IPS DF 6.9 (cell line): ENCODE data around the gene PTCH1.
A peak's percentile ranks its signal among the peaks of the same experiment; 100 is the strongest.

Experiments used
- DNase-seq: peaks from one replicate; pipeline ENCODE4 v3.0.0-alpha.2; 2013; ENCODE audit warnings: low read depth, low spot score
- H3K27ac ChIP-seq: one replicate; pipeline ENCODE4 v1.5.1; 2013; ENCODE audit warnings: low read length, control low read depth
- H3K27me3 ChIP-seq: 2 replicates; pipeline ENCODE4 v1.6.1; 2013; ENCODE audit warnings: mild to moderate bottlenecking, low read length; ENCODE audit not compliant: control insufficient read depth, insufficient read depth
- H3K36me3 ChIP-seq: 2 replicates; pipeline ENCODE4 v1.6.1; 2013; ENCODE audit warnings: low read length; ENCODE audit not compliant: control insufficient read depth, insufficient read depth
- H3K4me1 ChIP-seq: 2 replicates; pipeline ENCODE4 v1.6.1; 2013; ENCODE audit warnings: low read length; ENCODE audit not compliant: control insufficient read depth, insufficient read depth
- H3K4me3 ChIP-seq: 2 replicates; pipeline ENCODE4 v1.5.1; 2013; ENCODE audit warnings: mild to moderate bottlenecking, low read length
- H3K9me3 ChIP-seq: 2 replicates; pipeline ENCODE4 v1.6.1; 2013; ENCODE audit warnings: low read length, inconsistent platforms; ENCODE audit not compliant: control insufficient read depth, insufficient read depth
- WGBS: extraction: QIAGEN DNeasy Blood & Tissue Kit; methylation state at CpG from one replicate; pipeline ENCODE4 v1.1.7; 2013; ENCODE audit warnings: mixed read lengths, missing lambda C conversion rate; ENCODE audit not compliant: insufficient read length, insufficient coverage; 5-methylcytosine and 5-hydroxymethylcytosine counted together

PTCH1 gene

DNA sequence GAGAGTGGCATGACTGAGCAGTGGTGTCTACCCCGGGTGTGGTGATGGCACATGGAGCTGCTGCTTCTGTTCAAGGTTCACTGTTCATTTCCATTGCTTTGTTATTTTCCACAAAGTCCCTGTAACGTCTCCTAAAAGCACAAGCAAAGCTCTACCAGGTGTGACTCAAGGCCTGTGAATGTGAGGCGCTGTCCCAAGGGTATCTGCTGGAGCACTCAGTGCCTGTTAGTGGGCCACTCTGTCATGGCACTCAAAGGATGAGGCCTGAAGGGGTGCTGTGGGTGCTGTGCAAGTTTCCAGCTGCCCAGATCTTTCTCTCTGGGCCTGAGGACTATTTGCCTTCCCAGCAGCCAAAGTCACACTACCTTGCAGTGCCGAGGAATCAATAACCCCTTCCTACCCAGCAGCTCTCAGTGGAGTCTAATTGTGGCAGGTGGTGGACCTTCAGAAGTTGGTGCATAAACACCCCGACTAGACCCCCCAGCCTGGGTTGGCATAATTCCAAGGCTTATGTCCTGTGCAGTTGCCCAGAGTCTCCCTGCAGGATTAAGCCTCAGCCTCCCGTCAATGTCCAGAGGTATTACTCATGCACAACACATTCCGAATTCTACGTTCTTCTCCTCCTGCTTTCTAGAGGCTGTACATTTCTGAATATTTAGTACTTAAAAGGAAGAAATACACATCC lies 17.4 kb upstream of the PTCH1 start:
- H3K4me3 ChIP-seq, result no peak overlapping the region
- no peaks in the 10 kb centered on the region for H3K27me3 ChIP-seq
- H3K9me3 ChIP-seq, result no peaks in the 10 kb centered on the region
- no CpG with 5 or more reads among the region's 8 CpGs for WGBS
- no peak overlapping the region for H3K27ac ChIP-seq
- no peaks in the 10 kb centered on the region for H3K36me3 ChIP-seq
- no peak for DNase-seq
- H3K4me1 ChIP-seq, result 0 out of 2 replicates have a peak, but pooled peaks cover under 1% of the 10 kb centered on the region

DNA sequence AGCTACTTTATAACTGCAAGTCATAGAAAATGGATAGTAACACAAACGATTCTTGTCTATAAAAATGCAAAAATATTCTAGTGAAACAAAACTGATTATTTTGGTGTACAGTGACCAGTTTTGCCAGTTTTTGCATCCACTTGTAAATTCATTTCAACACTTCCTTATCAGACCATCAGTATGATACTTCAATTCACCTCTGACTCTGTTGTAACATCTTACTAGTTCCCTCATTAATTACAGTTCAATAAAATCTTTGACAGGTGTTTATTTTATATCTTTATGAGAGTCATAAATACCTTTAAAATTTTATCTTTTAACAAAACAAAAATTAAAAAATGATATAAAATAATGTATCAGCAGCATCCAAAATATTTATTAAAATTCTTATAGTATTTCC lies 13.1 kb upstream of the PTCH1 start:
- Histone ChIP-seq H3K27me3 (no peaks in the 10 kb centered on the region), H3K27ac (no peak overlapping the region), H3K9me3 (no peaks in the 10 kb centered on the region), H3K36me3 (no peaks in the 10 kb centered on the region), H3K4me3 (no peak overlapping the region), H3K4me1 (0 out of 2 replicates have a peak, but pooled peaks cover 2% of the 10 kb centered on the region)
- WGBS, result no CpG with 5 or more reads among the region's 1 CpG
- DNase-seq, result no peak

DNA sequence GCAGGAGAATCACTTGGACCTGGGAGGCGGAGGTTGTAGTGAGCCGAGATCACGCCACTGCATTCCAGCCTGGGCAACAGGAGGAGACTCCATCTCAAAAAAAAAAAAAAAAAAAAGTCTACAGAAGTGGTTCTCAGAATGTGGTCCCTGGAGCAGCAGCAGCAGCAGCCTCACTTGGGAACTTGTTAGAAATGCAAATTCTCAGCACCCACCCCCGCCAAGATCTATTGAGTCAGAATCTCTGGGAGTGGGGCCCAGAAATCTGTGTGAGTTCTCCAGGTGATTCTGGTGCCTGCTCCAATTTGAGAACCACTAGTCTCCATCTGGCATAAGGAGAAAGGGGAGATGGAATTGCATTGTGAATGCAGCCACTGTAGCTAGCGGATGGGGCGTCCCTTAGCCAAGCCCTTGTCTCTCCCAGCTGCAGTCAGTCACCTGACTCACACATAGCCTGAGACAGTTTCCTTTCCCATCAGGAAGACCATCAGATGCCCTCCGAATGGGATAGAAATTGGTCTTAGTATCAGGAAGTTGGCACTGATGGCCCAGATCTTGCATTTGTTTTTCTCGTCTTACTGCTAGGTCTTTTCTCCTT lies 12.2 kb upstream of the PTCH1 start:
- 0 out of 2 replicates have a peak, but pooled peaks cover 2% of the 10 kb centered on the region for H3K4me1 ChIP-seq
- no peak overlapping the region for H3K27ac ChIP-seq
- H3K4me3 ChIP-seq, result no peak overlapping the region
- no CpG with 5 or more reads among the region's 8 CpGs for WGBS
- DNase-seq, result no peak
- H3K27me3 ChIP-seq, result no peaks in the 10 kb centered on the region
- no peaks in the 10 kb centered on the region for H3K36me3 ChIP-seq
- no peaks in the 10 kb centered on the region for H3K9me3 ChIP-seq

DNA sequence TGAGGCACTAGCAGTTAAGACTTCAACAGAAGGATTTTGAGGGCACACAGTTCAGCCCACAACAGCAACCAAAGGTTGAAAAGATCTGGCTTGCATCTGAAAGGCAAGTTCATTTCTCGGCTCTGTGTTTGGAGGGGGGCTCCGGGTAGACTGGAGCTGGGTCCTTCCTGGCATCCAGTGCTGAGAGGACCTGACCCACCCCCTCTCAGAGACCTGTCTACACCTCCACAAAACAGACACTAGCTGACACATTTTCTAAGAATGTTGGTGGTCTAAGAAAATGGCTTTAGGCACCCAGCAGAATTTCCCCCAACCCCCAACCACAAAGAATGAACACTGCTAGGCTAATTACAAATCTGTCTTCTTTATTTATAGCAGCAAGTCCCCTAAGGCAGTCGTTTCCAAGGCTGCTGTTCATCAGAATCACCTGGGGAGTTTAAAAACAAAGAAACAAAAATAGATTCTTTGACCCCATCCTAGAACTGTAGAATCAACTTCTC lies 6.2 kb upstream of the PTCH1 start:
- Histone ChIP-seq H3K27me3 (peaks cover 9% of the 10 kb centered on the region; the same call in 1 of the 2 replicates), H3K4me3 (no peak overlapping the region), H3K36me3 (no peaks in the 10 kb centered on the region), H3K27ac (no peak overlapping the region), H3K9me3 (no peaks in the 10 kb centered on the region), H3K4me1 (no peaks in the 10 kb centered on the region)
- no peak for DNase-seq
- no CpG with 5 or more reads among the region's 3 CpGs for WGBS

DNA sequence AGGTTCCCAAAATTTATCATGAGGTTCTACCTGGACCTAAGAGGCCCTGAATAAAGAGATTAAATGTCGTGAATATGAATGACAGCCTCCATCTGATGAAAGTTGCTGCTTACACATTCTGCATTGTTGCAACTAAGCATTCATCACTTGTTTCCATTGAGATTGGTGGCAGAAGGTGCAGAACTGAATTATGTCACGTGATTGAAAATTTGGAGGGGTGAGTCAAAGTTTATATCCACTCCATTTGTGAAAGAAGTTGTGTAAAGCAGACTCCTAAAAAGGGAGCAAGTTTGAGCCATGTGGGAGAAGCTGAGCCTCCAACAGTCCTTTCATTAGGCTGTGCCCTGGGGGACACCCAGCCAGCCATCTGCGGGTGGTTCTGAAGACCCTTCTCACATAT lies 4.9 kb upstream of the PTCH1 start:
- no peak overlapping the region for H3K4me3 ChIP-seq
- no peaks in the 10 kb centered on the region for H3K36me3 ChIP-seq
- WGBS, result no CpG with 5 or more reads among the region's 3 CpGs
- no peak for DNase-seq
- H3K27me3 ChIP-seq, result peaks cover 19% of the 10 kb centered on the region
- H3K27ac ChIP-seq, result no peak overlapping the region
- H3K9me3 ChIP-seq, result no peaks in the 10 kb centered on the region
- 0 out of 2 replicates have a peak, but pooled peaks cover 3% of the 10 kb centered on the region for H3K4me1 ChIP-seq

DNA sequence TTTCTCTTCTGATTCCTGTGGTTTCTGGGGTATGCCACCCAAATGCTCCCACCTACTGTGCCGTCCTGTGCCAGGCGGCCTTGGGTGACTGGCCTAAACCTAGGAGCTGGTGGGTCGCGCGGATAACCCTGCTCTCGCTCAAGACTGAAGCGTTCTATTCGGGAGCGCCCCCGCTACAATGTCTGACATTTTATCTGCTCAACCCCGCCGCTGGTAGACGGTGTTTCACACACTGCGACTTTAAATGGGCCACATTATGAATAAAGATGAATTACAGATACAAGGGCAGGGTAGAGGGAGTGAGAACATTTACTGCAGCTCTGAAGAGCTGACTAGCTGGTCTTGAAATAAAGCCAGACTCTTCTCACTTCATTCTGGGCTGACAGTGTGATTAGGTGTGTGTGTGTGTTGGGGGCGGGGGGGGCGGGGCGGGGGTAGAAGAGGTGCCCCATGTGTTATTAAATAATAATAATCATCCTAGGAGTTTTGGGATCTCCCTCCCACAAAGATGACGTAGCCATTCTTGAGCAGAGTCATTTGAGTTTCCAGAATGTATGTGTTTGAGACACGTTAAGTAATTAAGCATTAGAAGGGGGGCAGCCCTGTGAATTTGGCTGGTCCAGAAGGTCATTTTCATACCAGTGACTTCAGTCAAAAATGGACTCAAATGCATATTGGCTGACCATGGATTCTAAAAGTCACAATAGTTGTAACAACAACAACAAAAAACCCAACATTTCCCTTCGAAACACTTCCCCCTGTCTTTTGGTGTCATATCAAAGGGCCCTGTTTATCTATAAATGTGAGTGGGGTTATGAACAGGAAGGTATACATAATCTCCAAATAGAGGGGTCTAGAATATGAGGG lies 1.0 kb upstream of the PTCH1 start:
- Histone ChIP-seq H3K27me3 (peaks cover 42% of the 10 kb centered on the region), H3K4me1 (peaks cover 6% of the 10 kb centered on the region), H3K9me3 (no peaks in the 10 kb centered on the region), H3K27ac (no peak overlapping the region), H3K36me3 (no peaks in the 10 kb centered on the region), H3K4me3 (peak overlapping the region; percentile 52; the same call in 1 of the 2 replicates)
- DNase-seq, result no peak
- WGBS, result no CpG with 5 or more reads among the region's 20 CpGs

DNA sequence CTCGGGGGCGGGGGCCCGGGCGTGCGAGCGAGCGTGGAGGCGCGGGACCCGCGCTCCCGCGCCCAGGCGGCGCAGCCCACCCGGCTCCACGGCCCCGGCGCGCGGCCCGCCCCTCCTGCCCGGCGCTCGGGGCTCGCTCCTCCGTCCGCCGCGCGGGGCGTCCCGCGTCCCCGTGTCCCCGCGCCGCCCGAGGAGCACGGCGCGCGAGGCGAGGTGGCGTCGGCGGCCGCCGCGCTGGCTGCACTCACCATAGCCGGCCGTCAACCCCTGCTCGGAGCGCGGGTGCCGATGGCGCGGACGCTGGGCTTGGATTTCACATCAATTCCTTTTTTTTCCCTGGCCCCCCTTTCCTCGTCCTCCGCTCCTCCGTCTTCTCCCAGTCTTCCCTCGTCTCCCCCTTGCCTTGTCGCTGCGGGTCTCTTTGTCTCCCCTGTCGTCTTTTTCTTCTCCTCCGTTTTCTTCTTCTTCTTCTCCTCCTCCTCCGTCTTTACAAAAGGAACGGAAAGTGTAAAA lies 494 bp downstream of the PTCH1 start:
- Histone ChIP-seq H3K4me1 (peaks cover 6% of the 10 kb centered on the region), H3K9me3 (no peaks in the 10 kb centered on the region), H3K27me3 (peaks cover 42% of the 10 kb centered on the region), H3K27ac (no peak overlapping the region), H3K4me3 (peak overlapping the region; percentile 52; the same call in 1 of the 2 replicates), H3K36me3 (no peaks in the 10 kb centered on the region)
- no peak for DNase-seq
- no CpG with 5 or more reads among the region's 69 CpGs for WGBS

DNA sequence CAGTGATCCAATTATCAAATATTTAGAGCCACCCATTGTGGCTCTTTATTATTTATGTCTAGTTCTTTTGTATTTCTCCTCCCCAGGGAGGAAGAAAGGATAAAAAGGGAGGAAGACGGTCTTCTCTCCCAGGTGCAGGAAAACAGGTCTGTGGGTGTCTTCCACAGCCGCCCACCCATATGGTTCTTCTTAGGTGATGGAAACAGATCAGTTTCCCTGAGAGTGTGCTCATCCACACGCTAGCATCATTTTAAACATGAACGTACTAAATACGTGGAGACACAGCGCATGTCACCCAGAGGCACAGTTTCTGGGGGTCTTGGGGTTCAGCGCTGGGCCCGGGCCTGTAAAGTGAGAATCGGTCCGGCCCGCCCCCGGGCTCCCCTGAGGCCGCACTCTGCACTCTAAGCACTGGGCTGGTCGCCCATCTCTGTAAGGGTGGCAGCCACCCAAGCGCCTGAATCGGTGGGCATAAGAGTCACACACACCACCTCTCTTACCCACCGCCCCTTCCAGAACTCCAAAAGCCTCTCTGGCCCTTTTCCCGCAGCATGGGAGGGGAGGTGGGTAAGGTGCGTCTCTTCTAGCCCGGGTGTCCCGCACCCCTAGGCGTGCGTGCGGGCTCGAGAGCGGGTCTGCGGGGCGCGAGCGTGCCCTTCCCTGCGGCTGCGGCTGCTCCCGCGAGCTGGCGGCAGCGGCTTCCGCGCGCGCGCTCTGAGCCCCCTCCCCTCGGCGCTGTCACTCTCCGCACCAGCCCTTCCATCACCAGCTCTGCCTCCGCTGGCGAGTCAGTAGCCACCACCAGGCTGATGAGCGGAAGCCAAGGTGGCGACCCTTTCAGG lies 1.3 kb downstream of the PTCH1 start:
- no peaks in the 10 kb centered on the region for H3K36me3 ChIP-seq
- H3K27me3 ChIP-seq, result peaks cover 42% of the 10 kb centered on the region
- no peak overlapping the region for H3K27ac ChIP-seq
- peak overlapping the region; percentile 52; the same call in 1 of the 2 replicates for H3K4me3 ChIP-seq
- peaks cover 6% of the 10 kb centered on the region for H3K4me1 ChIP-seq
- H3K9me3 ChIP-seq, result no peaks in the 10 kb centered on the region
- DNase-seq, result no peak
- no CpG with 5 or more reads among the region's 48 CpGs for WGBS

DNA sequence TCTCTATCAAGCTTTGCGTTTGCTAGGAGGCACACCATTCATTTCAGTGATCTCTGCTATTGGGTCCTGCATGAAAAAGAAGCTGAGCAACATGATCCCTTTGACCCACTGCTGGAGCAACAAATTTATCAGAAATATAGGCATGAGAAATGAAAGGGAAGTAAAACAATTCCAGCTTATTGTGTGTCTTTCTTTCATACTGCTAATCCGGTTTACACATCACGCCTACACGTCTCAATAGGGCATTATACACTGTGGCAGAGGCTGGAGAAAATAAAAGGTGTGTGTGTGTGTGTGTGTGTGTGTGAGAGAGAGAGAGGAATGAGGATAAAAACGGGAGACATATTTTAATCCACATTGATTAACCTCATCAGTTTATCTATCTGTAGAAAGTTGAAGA lies 2.4 kb downstream of the PTCH1 start:
- Histone ChIP-seq H3K36me3 (no peaks in the 10 kb centered on the region), H3K27me3 (peaks cover 42% of the 10 kb centered on the region), H3K27ac (no peak overlapping the region), H3K9me3 (no peaks in the 10 kb centered on the region), H3K4me1 (peaks cover 6% of the 10 kb centered on the region), H3K4me3 (no peak overlapping the region)
- no peak for DNase-seq
- WGBS, result no CpG with 5 or more reads among the region's 5 CpGs
